ENCODE results near the gene MIF4GD. TPM values are rescaled to one million over a fixed set of nuclear protein-coding genes. Genes with fewer than 3 reads are reported as not detected.

The MIF4GD gene
- total RNA-seq (2012; rRNA removed) (3.3 and 4.1 TPM in 2 replicates), polyA plus RNA-seq (2012; rRNA removed) (6.9 and 7.7 TPM in 2 replicates), Bru-seq, nascent RNA (percentile 28 among the genes with signal in this experiment), BruChase-seq, experiment 1, labeled RNA remaining after a 6-hour chase (percentile 38 among the genes with signal in this experiment), BruChase-seq, experiment 2, labeled RNA remaining after a 2-hour chase (percentile 32 among the genes with signal in this experiment)
- 7.9 and 11.1 TPM in 2 replicates for polyA plus RNA-seq (2012; cell fraction: cytosol; rRNA removed)
- polyA plus RNA-seq (2012; cell fraction: nucleus; rRNA removed; ENCODE audit: low replicate concordance): 5.9 and 6.9 TPM in 2 replicates
- long read RNA-seq, partial matches to known transcripts: 2 of 10 reads
- long read RNA-seq, other reads (novel, unspliced or antisense): 3 of 10 reads

DNA sequence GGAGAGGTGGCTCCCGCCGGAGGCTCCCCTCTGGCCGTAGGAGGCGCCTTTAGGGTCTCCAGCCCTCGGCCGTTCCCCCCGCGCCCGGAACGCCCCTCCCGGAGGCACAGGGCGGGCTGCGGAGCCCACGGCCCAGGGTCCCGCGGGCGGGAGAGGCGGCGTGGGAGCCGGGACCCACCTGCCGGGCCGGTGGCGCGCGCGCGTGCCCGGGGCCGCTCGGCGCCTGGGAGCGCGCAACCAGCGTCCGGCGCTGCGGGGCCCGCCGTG, at the start of gene MIF4GD:
Gene MIF4GD, minus strand, starts transcription at position 266 of the 267 bp plus-strand sequence. CDS start 1,036 bp downstream, outside the sequence.
- intact Hi-C loops (cut with micrococcal nuclease) (loop anchor here (1.0 to 10.0 kb wide), 3 partner anchors 134 to 244 kb away; partner anchors contain the start of genes CASKIN2, GRB2 and TSEN54), in situ Hi-C loops (cut with MboI; ENCODE audit: low sequenced_read_pairs) (no loop called here), dilution Hi-C loops (cut with HindIII; ENCODE audit: low sequenced_read_pairs, unreplicated experiment) (no loop called here)
- peak within 1 kb of the TSS; percentile 49; the same call in 1 of the 2 replicates for H4K91ac ChIP-seq (ENCODE audit: insufficient read depth, low read depth, low read length)
- peaks cover 11% of the 10 kb centered on the region for H3K36me3 ChIP-seq (ENCODE audit: control insufficient read depth, insufficient read depth, low read length)
- H3K18ac ChIP-seq (ENCODE audit: low read depth, low read length): no peak within 1 kb of the TSS
- H2BK5ac ChIP-seq (ENCODE audit: low read depth, low read length, poor library complexity, severe bottlenecking): peak within 1 kb of the TSS; percentile 28
- WGBS, 2 experiments (ENCODE audit: extremely low coverage in 2 of 2, insufficient read length in 1 of 2): 0% methylated on average over 34 of the region's 39 CpGs; no CpG with 5 or more reads in 1 of the 2 experiments
- H3K4ac ChIP-seq (ENCODE audit: low read depth, low read length): peak within 1 kb of the TSS; percentile 28
- H2BK15ac ChIP-seq (ENCODE audit: low read depth, low read length): no peak within 1 kb of the TSS
- DNase-seq (peak; percentile 54), ATAC-seq (ENCODE audit: low read depth) (no peak; the same call in 1 of the 2 replicates)
- 0 out of 2 replicates have a peak within 1 kb of the TSS, but pooled peaks have one; percentile 7 for H3K14ac ChIP-seq (replicated peaks; ENCODE audit: low read depth, low read length)
- peak within 1 kb of the TSS; percentile 65; the same call in 1 of the 2 replicates for H3K27ac ChIP-seq (ENCODE audit: insufficient read depth, low read length)
- H3K9me3 ChIP-seq (ENCODE audit: control insufficient read depth, insufficient read depth, low read length): no peaks in the 10 kb centered on the region
- peak within 1 kb of the TSS; percentile 9; the same call in 1 of the 2 replicates for H2AK5ac ChIP-seq (ENCODE audit: low read depth, low read length)
- H4K5ac ChIP-seq (ENCODE audit: low read depth, low read length): peak within 1 kb of the TSS; percentile 48
- H3K27me3 ChIP-seq (ENCODE audit: control insufficient read depth, insufficient read depth, low read length): no peaks in the 10 kb centered on the region
- no peaks in the 10 kb centered on the region; the same call in none of the 2 replicates for H4K20me1 ChIP-seq (ENCODE audit: insufficient read depth, low read length)
- peaks cover 4 to 11% of the 10 kb centered on the region in 2 experiments; a peak in 3 of 4 replicates for H3K79me1 ChIP-seq (ENCODE audit: low read depth in 1 of 2, low read length in 2 of 2)
- H3K23ac ChIP-seq (ENCODE audit: low read depth, low read length): peak within 1 kb of the TSS; percentile 77
- peaks cover 14% of the 10 kb centered on the region for H3K4me1 ChIP-seq (ENCODE audit: control insufficient read depth, insufficient read depth, low read length)
- ChIA-PET POLR2A (ENCODE audit: unreplicated experiment) (interaction anchor here (1.0 kb wide), 1 partner anchor 9 kb away, joined by 4 read pairs; the partner anchor contains the start of genes GGA3 and MRPS7), CTCF (interaction anchor here (0.6 to 3.2 kb wide), 14 partner anchors 9 to 140 kb away, joined by 3 to 18 read pairs (median 4); partner anchors contain the start of genes GGA3, MRPS7 and SLC25A19)
- no peak within 1 kb of the TSS for H3K56ac ChIP-seq (ENCODE audit: extremely low read depth, insufficient read depth, low read length)
- H2BK20ac ChIP-seq (ENCODE audit: low read depth, low read length): no peak within 1 kb of the TSS
- no peak within 1 kb of the TSS for H2BK120ac ChIP-seq (ENCODE audit: low read depth, low read length)
- peak within 1 kb of the TSS; percentile 77 to 87 for H4K8ac ChIP-seq (ENCODE audit: low read depth in 2 of 2, low read length in 2 of 2)
- peak within 1 kb of the TSS; percentile 74 for H3K9ac ChIP-seq (ENCODE audit: low read depth, low read length)
- H3K4me2 ChIP-seq (ENCODE audit: low read depth, low read length): peak within 1 kb of the TSS; percentile 98
- TF ChIP-seq, protein P1, sequence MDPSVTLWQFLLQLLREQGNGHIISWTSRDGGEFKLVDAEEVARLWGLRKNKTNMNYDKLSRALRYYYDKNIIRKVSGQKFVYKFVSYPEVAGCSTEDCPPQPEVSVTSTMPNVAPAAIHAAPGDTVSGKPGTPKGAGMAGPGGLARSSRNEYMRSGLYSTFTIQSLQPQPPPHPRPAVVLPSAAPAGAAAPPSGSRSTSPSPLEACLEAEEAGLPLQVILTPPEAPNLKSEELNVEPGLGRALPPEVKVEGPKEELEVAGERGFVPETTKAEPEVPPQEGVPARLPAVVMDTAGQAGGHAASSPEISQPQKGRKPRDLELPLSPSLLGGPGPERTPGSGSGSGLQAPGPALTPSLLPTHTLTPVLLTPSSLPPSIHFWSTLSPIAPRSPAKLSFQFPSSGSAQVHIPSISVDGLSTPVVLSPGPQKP (IDR thresholded peaks at IDR 0.05; ENCODE audit: borderline replicate concordance, low read depth, low read length): no peak
- TF ChIP-seq MAFK (IDR thresholded peaks at IDR 0.05; ENCODE audit: low read depth, low read length): no peak
- no peak for TF ChIP-seq RCOR1 (IDR thresholded peaks at IDR 0.05; ENCODE audit: insufficient replicate concordance, low read length)
- TF ChIP-seq RFX5 (IDR thresholded peaks at IDR 0.05; ENCODE audit: low read depth, low read length): no peak
- TF ChIP-seq MXI1 (IDR thresholded peaks at IDR 0.05; ENCODE audit: borderline replicate concordance, low read depth, low read length): no peak; the same call in 1 of the 2 replicates
- TF ChIP-seq CEBPB (IDR thresholded peaks at IDR 0.05; ENCODE audit: low read depth, low read length): no peak
- no peak for TF ChIP-seq POLR2A (IDR thresholded peaks at IDR 0.05; ENCODE audit: low read depth, low read length)
- TF ChIP-seq CHD1 (IDR thresholded peaks at IDR 0.05; ENCODE audit: low read depth, low read length): no peak
- no peak for TF ChIP-seq USF2 (IDR thresholded peaks at IDR 0.05; ENCODE audit: low read depth, low read length)
- no peak for TF ChIP-seq FOS (IDR thresholded peaks at IDR 0.05; ENCODE audit: low read depth, low read length)
- no peak for TF ChIP-seq BHLHE40 (IDR thresholded peaks at IDR 0.05; ENCODE audit: low read depth, low read length)
- TF ChIP-seq NFE2L2 (IDR thresholded peaks at IDR 0.05; ENCODE audit: low read depth, low read length): no peak
- H2AFZ ChIP-seq (replicated peaks; ENCODE audit: low read length, poor library complexity): peak within 1 kb of the TSS; percentile 97
- BruUV-seq (replicated peaks): no TSS peak
- H3K4me3 ChIP-seq (ENCODE audit: insufficient read depth, low read depth, low read length): peak within 1 kb of the TSS; percentile 81
- peak within 1 kb of the TSS; percentile 93 for H2AK9ac ChIP-seq (replicated peaks; ENCODE audit: low read depth, low read length, poor library complexity)
- 0 out of 2 replicates have a peak, but pooled peaks cover 8% of the 10 kb centered on the region for H3K9me1 ChIP-seq (ENCODE audit: insufficient read depth, low read length)

Measured in IMR-90 (cell line).